GM20431 (cell line): ENCODE measurements around the gene STARD4.

Experiments
- in situ Hi-C: fragments of 300-500 bp; cut with MseI, MboI; formaldehyde crosslinking; loops from one replicate; pipeline ENCODE4 v1.15.0; 2020; ENCODE audit warnings: low sequenced_read_pairs; ENCODE audit not compliant: unreplicated experiment

Gene STARD4

GRCh38 chr5:111478898-111479297 lies 33.4 kb downstream of the STARD4 start:
- in situ Hi-C loops = no loop called here

- in situ Hi-C loops = no loop called here
Observed at GRCh38 chr5:111478266-111478665, 34.1 kb downstream of the STARD4 start.

- in situ Hi-C loops = no loop called here
Observed at GRCh38 chr5:111472579-111472978, 39.8 kb downstream of the STARD4 start.

- in situ Hi-C loops = no loop called here
Observed at GRCh38 chr5:111472096-111472495, 40.2 kb downstream of the STARD4 start.

- in situ Hi-C loops = no loop called here
Observed at GRCh38 chr5:111469903-111470302, 42.4 kb downstream of the STARD4 start.

- in situ Hi-C loops = no loop called here
Observed at GRCh38 chr5:111469293-111469896, 42.9 kb downstream of the STARD4 start.

GRCh38 chr5:111463311-111463710 lies 49.0 kb downstream of the STARD4 start:
- in situ Hi-C loops = no loop called here

GRCh38 chr5:111461934-111462333 lies 50.4 kb downstream of the STARD4 start:
- in situ Hi-C loops = no loop called here

- in situ Hi-C loops = no loop called here
Observed at GRCh38 chr5:111461255-111461671, 51.1 kb downstream of the STARD4 start.

- in situ Hi-C loops = no loop called here
Observed at GRCh38 chr5:111454776-111455175, 57.6 kb downstream of the STARD4 start.

- in situ Hi-C loops = no loop called here
Observed at GRCh38 chr5:111454198-111454622, 58.1 kb downstream of the STARD4 start.

GRCh38 chr5:111453747-111454146 lies 58.6 kb downstream of the STARD4 start:
- in situ Hi-C loops = no loop called here

- in situ Hi-C loops = no loop called here
Observed at GRCh38 chr5:111453295-111453694, 59.0 kb downstream of the STARD4 start.

GRCh38 chr5:111447822-111448221 lies 64.5 kb downstream of the STARD4 start:
- in situ Hi-C loops = no loop called here

- in situ Hi-C loops = no loop called here
Observed at GRCh38 chr5:111447099-111447498, 65.2 kb downstream of the STARD4 start.
